Activated naive CD4-positive, alpha-beta T cell treated with anti-CD3 and anti-CD28 coated beads, Interleukin-2, amount 10 ng/mL, durations not matched to agents 7 days and 5 days (primary cell): ENCODE measurements around the gene TAPT1.
"Not testable (repeated sequence)": the region's sequence is repeated elsewhere in the genome, so short reads cannot be mapped to it uniquely, and the experiment has no call there.

Source experiments
- CTCF ChIA-PET: fragments of 350-600 bp; sonication (Branson Sonifier 250); formaldehyde crosslinking; loops from one replicate; lab custom pipeline; 2021; ENCODE audit warnings: antibody characterized with exemption; lab: Charles Lee
- DNase-seq: peaks from one replicate; pipeline ENCODE4 v3.0.0-alpha.2; 2020
- H3K27ac Mint-ChIP-seq: one replicate; pipeline ENCODE4 v1.8.0; 2021; ENCODE audit warnings: mild to moderate bottlenecking, moderate library complexity, mixed read lengths
- H3K27me3 Mint-ChIP-seq: one replicate; pipeline ENCODE4 v1.8.0; 2021; ENCODE audit warnings: mild to moderate bottlenecking, mixed read lengths
- H3K36me3 Mint-ChIP-seq: one replicate; pipeline ENCODE4 v1.8.0; 2021; ENCODE audit warnings: mixed read lengths
- H3K4me1 Mint-ChIP-seq: one replicate; pipeline ENCODE4 v1.8.0; 2021; ENCODE audit warnings: mixed read lengths
- H3K4me3 Mint-ChIP-seq: one replicate; pipeline ENCODE4 v1.8.0; 2021; ENCODE audit warnings: mild to moderate bottlenecking, moderate library complexity, mixed read lengths
- H3K9me3 Mint-ChIP-seq: one replicate; pipeline ENCODE4 v1.8.0; 2021; ENCODE audit warnings: mixed read lengths

The TAPT1 gene

DNA sequence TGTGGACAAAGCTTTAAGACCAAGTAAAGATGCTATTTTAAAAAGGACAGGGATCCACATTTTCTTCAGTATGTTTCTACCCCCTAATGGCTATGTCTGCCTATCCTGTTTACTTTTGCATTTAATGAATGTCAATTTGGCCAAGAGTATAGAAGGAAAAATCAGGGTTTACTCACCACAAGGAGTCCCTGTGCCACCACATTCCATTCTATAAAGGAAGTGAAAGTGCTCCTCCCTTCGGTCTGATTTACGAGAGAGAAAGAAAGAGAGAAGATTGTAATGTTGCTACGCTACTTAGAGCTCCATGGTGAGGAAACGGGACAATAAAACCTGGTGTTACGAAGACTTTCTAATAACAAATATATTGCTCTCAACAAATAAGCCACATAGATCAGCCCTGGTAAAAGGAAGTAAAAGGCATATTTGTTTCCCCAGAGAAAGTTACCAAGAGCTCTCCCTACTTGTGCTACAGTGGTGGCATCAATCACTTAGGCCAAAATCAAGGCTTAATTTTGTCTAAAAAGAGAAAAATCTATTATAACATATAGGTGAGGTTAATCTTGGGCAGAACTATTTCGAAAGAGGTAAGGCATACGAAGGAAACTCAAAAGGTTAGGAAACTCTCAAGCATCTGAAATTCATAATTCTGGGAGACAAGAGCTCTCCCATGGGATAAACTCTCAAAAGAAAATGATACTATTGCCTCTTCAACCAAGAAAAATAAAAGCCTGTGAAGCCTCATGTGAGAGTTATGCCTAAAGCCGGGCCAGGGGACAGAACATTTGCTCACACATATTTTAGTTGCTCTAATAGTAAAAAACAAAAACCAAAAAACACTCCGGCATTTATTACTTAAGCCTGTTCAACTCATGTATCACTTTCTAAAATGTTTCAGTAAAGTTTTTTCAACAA lies 29.5 kb downstream of the TAPT1 start:
- CTCF ChIA-PET = interaction anchor here (0.6 to 2.9 kb wide), 6 partner anchors 10 to 545 kb away, joined by 3 to 17 read pairs (median 4); no protein-coding TSS in a partner anchor
- Mint-ChIP-seq H3K4me1 (peaks cover 18% of the 10 kb centered on the region), H3K27me3 (no peaks in the 10 kb centered on the region), H3K36me3 (peaks cover 19% of the 10 kb centered on the region), H3K9me3 (no peaks in the 10 kb centered on the region), H3K4me3 (no peak overlapping the region), H3K27ac (no peak overlapping the region)
- no peak for DNase-seq

DNA sequence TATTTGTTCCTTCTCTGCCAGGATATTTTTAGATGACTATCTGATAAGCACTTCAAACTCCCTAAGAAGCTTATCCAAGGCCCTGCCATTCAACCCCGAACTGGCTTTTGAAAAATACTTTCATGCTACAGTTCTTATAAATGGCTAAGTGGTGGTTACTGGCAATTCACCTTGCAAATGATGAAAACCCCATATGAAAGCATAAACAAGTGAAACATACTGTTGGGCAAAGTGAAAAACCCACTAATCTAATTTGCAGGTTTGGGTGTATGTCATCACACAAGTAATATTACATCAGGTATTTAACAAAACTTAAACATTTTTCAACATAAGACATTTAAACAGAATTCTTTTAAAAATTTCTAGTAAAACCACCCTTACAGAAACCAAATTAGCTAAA lies 31.1 kb downstream of the TAPT1 start:
- no peak overlapping the region for H3K27ac Mint-ChIP-seq
- peaks cover 18% of the 10 kb centered on the region for H3K4me1 Mint-ChIP-seq
- H3K9me3 Mint-ChIP-seq = no peaks in the 10 kb centered on the region
- no peak for DNase-seq
- H3K36me3 Mint-ChIP-seq = peaks cover 21% of the 10 kb centered on the region
- H3K27me3 Mint-ChIP-seq = no peaks in the 10 kb centered on the region
- CTCF ChIA-PET = interaction anchor here (2.9 kb wide), 1 partner anchor 69 kb away, joined by 11 read pairs; no protein-coding TSS in a partner anchor
- no peak overlapping the region for H3K4me3 Mint-ChIP-seq

DNA sequence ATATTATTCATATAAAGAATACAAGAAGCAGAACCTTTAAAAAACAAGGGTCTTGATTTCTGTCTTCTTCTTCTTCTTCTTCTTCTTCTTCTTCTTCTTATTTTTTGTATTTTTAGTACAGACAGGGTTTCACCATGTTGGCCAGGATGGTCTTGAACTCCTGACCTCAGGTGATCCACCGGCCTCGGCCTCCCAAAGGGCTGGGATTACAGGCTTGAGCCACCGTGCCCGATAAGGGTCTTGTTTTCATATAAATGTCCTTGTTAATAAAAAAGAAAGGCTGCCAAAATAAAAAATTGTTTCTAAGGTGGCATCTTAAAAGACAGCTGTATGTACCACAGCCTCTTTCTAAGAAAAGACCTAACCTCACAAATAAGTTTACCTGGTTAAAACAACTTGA lies 31.5 kb downstream of the TAPT1 start:
- Mint-ChIP-seq H3K4me1 (peaks cover 18% of the 10 kb centered on the region), H3K36me3 (peaks cover 21% of the 10 kb centered on the region)
- H3K9me3 Mint-ChIP-seq, H3K4me3 Mint-ChIP-seq, H3K27me3 Mint-ChIP-seq, DNase-seq, H3K27ac Mint-ChIP-seq: not testable (repeated sequence)
- CTCF ChIA-PET = interaction anchor here (2.9 kb wide), 1 partner anchor 69 kb away, joined by 11 read pairs; no protein-coding TSS in a partner anchor

DNA sequence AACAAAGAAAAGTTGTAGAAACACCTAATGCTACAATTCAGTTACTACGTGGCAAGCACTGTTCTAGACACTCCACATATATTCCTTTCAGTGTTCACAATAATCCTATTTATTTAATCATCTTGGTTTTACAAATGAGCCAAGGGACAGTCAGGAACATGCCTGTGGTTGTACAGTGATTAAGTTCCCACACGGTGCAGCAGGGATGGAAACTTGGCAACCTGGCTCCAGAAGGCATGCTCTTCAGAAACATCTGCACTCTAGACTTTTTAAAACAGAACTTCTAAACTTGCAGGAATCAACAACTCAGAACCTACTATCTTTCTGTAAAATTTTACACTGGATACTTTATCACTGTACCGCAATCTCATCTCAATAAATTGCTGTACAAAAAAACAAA lies 32.1 kb downstream of the TAPT1 start:
- CTCF ChIA-PET = interaction anchor here (2.1 kb wide), 1 partner anchor 12 kb away, joined by 8 read pairs; no protein-coding TSS in a partner anchor

DNA sequence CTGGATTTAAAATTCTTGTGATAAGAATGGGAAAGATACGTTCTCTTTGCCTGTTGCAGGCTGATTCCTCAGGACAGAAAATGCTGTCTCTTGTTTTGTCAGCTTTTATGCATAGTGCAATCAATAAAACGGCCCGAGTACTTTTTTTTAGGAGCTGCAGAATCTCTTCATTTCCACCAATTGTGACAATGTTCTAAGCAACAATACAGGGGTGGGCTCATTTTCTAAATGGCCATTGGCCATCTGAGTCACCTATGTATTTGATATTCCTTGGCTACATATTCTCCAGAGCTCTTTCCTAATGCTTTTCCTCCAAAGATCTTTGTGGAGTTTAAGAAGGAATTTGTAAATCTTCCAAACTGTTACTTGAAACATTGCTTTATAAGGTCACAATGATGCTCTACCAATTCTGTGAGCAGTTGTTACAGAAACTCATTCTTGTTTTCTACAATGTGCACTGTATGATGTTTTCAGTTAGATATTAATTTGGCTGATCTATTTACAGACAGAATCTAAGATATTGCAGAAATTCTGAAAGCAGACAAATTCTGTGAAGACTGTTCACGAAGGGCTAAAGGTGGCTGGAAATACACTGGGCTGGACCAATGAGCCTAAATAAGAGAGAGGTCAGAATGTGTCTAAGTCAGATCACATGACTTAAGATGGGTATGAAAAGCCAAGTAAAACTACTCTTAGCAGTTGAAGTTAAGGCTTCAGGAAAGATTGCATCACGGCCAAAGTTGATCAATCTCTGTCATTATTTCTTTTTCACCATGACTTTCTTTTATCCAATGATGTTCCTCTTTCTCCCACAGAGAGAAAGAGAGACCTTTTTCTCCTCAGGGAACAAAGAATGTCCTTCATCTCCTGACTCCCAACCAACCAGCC lies 33.4 kb downstream of the TAPT1 start:
- Mint-ChIP-seq H3K4me1 (peaks cover 18% of the 10 kb centered on the region), H3K4me3 (no peak overlapping the region), H3K9me3 (no peaks in the 10 kb centered on the region), H3K27ac (no peak overlapping the region), H3K36me3 (peaks cover 26% of the 10 kb centered on the region), H3K27me3 (no peaks in the 10 kb centered on the region)
- CTCF ChIA-PET = interaction anchor here (1.1 to 2.1 kb wide), 2 partner anchors 13 to 20 kb away, joined by 4 to 8 read pairs; no protein-coding TSS in a partner anchor
- no peak for DNase-seq

More for the DNA sequence above, 32.1 kb downstream of the TAPT1 start:
- H3K4me3 Mint-ChIP-seq = no peak overlapping the region
- no peak for DNase-seq
- H3K9me3 Mint-ChIP-seq = no peaks in the 10 kb centered on the region
- peaks cover 26% of the 10 kb centered on the region for H3K36me3 Mint-ChIP-seq
- H3K27ac Mint-ChIP-seq = no peak overlapping the region
- peaks cover 18% of the 10 kb centered on the region for H3K4me1 Mint-ChIP-seq
- H3K27me3 Mint-ChIP-seq = no peaks in the 10 kb centered on the region

DNA sequence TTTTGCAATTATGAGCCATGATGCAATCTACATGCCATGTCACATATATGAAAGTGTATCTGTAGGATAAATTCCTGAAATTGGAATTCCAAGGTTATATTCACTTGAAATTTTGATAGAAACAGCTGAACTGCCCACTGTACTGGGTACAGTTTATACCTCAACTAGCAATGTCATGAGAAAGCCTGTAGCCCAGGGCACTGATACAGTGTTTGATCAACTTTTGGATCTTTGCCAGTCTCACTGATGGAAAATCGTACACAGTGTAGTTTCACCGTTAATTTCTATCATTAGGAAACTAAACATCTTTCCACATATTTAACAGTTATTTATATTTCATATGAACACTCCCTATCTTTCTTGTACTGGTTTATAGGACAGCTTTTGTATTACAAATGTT lies 34.2 kb downstream of the TAPT1 start:
- Mint-ChIP-seq H3K4me3 (no peak overlapping the region), H3K27ac (no peak overlapping the region), H3K36me3 (peaks cover 28% of the 10 kb centered on the region), H3K9me3 (no peaks in the 10 kb centered on the region), H3K4me1 (peaks cover 16% of the 10 kb centered on the region), H3K27me3 (no peaks in the 10 kb centered on the region)
- no peak for DNase-seq
- CTCF ChIA-PET = interaction anchor here (1.1 to 2.1 kb wide), 2 partner anchors 14 to 19 kb away, joined by 4 to 8 read pairs; no protein-coding TSS in a partner anchor

DNA sequence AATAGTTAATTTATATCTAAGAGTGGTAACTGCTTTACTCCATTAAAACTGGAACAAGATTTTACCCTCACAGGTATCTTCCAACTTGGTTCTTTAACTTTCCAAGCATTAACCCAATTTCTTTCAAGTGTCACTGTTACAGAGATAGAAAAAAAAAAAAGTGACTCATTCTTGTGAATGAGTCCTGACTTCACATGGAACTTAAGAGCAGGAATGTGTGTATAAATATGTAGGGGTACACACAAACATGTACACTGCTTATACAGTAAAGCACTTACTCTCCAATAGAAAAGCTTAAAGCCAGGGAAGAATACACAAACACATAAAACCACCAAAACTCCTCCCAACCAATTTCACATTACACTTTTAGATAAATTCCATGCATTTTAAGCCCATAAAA lies 38.8 kb downstream of the TAPT1 start:
- Mint-ChIP-seq H3K27ac (no peak overlapping the region), H3K4me1 (no peaks in the 10 kb centered on the region), H3K4me3 (no peak overlapping the region), H3K9me3 (no peaks in the 10 kb centered on the region), H3K27me3 (no peaks in the 10 kb centered on the region), H3K36me3 (peaks cover 31% of the 10 kb centered on the region)
- CTCF ChIA-PET = no interaction called here
- no peak for DNase-seq

DNA sequence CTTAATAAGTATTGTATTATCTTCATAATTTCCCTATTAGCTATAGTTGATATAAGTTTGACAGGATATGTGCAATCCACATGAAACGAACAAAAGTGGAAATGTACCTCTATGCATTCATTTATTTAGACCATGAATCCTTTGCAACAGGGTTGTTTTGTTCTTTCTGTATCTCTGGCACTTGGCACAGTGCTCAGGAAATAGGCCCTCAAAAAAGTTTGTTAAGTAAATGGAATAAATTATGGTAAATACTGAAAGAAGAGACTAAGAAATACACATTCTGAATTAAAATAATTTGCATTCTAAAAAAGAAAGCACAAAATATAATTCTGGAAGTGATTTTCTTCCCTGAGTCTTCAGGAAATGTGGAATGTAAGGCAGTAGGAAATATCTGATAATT lies 39.3 kb downstream of the TAPT1 start:
- H3K36me3 Mint-ChIP-seq = peaks cover 31% of the 10 kb centered on the region
- H3K4me1 Mint-ChIP-seq = no peaks in the 10 kb centered on the region
- no peak overlapping the region for H3K4me3 Mint-ChIP-seq
- no peak overlapping the region for H3K27ac Mint-ChIP-seq
- H3K9me3 Mint-ChIP-seq = no peaks in the 10 kb centered on the region
- H3K27me3 Mint-ChIP-seq = no peaks in the 10 kb centered on the region
- DNase-seq = no peak
- CTCF ChIA-PET = no interaction called here

DNA sequence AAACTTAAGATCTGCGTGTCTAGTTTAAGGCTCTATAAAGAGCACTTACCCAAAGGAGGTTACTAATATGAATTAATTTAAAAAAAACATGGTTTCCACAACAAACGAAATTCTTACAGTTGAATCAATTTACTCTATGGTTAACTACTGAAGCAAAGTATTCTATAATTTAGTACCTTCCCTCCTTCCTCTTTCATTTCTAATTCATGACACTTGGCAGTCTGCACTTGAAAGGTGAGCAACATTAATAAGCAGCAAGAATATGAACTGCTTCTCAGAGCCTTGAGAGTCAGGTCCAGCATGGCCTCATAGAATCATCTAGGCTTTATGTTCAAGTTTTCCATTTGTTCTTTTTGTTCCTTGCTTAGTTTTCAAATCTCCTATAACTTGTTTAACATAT lies 42.7 kb downstream of the TAPT1 start:
- H3K4me3 Mint-ChIP-seq = no peak overlapping the region

DNA sequence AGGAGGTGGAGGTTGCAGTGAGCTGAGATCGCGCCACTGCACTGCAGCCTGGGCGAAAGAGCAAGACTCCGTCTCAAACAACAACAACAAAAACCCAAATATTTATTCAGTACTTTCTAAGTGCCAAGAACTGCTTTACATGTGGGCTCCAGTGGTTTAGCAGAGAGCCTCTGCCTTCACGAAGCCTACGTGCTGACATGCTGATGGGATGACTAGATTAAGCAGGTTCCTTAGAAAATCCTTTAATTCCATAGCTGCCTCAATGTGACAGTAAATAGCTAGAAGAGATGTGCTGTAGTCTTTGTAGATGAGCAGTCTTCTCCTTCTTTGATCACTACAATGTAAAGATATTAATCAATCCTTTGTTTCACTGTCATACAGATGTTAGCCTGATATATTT lies 49.6 kb downstream of the TAPT1 start:
- H3K9me3 Mint-ChIP-seq = no peaks in the 10 kb centered on the region
- CTCF ChIA-PET = no interaction called here
- H3K36me3 Mint-ChIP-seq = peaks cover 24% of the 10 kb centered on the region

More for the DNA sequence above, 42.7 kb downstream of the TAPT1 start:
- DNase-seq = no peak
- no peak overlapping the region for H3K27ac Mint-ChIP-seq
- no peaks in the 10 kb centered on the region for H3K4me1 Mint-ChIP-seq
- CTCF ChIA-PET = interaction anchor here (0.8 to 1.2 kb wide), 3 partner anchors 22 to 81 kb away, joined by 3 read pairs; no protein-coding TSS in a partner anchor
- H3K36me3 Mint-ChIP-seq = peaks cover 29% of the 10 kb centered on the region
- no peaks in the 10 kb centered on the region for H3K9me3 Mint-ChIP-seq
- no peaks in the 10 kb centered on the region for H3K27me3 Mint-ChIP-seq

DNA sequence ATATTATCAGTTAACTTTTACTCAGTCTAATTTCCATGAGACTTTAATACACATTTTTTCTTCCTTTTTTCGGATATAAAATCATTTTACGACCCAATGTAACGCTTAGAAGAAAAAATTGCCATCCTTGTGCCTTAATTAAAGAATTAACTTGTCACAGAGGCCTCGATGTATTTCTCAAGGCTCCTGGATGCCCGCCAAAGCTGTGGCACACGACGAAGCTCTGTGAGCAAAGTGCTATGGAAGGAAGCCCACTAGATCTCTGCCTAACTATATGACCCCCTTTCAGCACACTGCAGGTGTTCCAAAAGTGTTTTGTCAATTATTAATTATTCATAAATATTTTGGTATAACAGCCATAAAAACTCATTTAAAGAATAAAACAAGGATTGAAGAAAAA lies 54.4 kb downstream of the TAPT1 start:
- Mint-ChIP-seq H3K27ac (no peak overlapping the region), H3K36me3 (peaks cover 21% of the 10 kb centered on the region), H3K27me3 (no peaks in the 10 kb centered on the region), H3K4me1 (no peaks in the 10 kb centered on the region), H3K9me3 (no peaks in the 10 kb centered on the region), H3K4me3 (no peak overlapping the region)
- CTCF ChIA-PET = no interaction called here
- DNase-seq = no peak

More for the DNA sequence above, 49.6 kb downstream of the TAPT1 start:
- no peak for DNase-seq
- Mint-ChIP-seq H3K4me1 (no peaks in the 10 kb centered on the region), H3K4me3 (no peak overlapping the region), H3K27ac (no peak overlapping the region), H3K27me3 (no peaks in the 10 kb centered on the region)

DNA sequence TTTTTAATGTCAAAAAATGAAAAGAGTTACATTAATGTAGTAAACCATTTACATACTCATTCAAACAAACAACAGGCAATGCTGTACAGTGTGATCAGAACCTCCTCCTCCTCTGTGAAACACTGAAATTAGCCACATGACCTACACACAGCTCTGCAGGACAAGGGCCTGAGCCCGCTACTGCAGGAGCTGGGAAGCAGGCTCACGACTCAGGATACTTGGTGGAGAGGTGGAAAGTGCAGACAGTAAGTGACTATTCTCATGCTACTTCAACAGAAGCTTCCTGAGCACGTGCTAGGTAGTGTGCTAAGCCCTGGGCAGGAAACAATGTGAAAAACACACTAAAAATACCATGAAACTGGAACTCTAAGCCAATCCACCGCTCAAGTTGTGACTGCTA lies 56.8 kb downstream of the TAPT1 start:
- DNase-seq = no peak
- Mint-ChIP-seq H3K27ac (no peak overlapping the region), H3K27me3 (no peaks in the 10 kb centered on the region), H3K4me1 (no peaks in the 10 kb centered on the region), H3K4me3 (no peak overlapping the region), H3K36me3 (peaks cover 38% of the 10 kb centered on the region), H3K9me3 (no peaks in the 10 kb centered on the region)
- CTCF ChIA-PET = no interaction called here

DNA sequence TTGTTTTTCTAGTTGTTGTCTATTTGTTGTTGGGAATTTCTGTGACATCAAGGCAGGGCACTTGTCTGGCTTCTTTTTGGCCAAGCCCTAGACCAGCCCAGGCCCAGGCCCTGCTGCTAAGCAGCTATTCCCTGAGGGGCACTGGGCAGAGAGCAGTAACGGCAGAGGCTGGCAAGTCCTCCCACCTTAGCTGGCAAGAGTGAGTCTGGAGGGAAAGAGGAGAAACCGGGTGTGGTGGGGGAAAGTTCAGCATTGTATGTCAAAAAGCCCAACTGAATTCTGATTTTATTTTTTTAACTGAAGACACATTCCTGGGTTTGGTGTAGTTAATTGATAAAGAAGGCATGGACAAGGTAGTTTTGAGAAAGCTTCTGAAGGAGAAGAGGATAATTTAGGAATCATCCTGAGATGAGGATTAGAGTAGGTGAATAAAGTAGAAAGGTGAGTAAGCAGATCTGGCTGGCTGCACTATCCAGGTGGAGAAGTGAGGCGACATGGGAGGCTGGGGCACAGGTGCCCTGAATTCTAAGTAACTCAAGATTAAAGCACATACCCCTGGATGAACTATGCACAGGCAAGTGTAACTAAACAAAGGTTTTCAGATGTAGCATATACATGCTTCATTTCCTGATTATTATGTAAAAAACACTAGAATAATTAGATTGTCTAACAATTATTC lies 57.4 kb downstream of the TAPT1 start:
- H3K4me1 Mint-ChIP-seq = no peaks in the 10 kb centered on the region
- no peak overlapping the region for H3K4me3 Mint-ChIP-seq
- H3K9me3 Mint-ChIP-seq = no peaks in the 10 kb centered on the region
- no peak for DNase-seq
- no peaks in the 10 kb centered on the region for H3K27me3 Mint-ChIP-seq
- peaks cover 37% of the 10 kb centered on the region for H3K36me3 Mint-ChIP-seq
- CTCF ChIA-PET = no interaction called here
- H3K27ac Mint-ChIP-seq = no peak overlapping the region
